HFF-Myc (cell line): ENCODE results near the gene FOXF1.

ENCODE experiments used
- DNase-seq: peaks from one replicate; pipeline ENCODE4 v3.0.0-alpha.2; 2011; ENCODE audit warnings: low read depth; ENCODE audit errors: extremely low read depth
- H3K4me3 ChIP-seq: replicated peaks from 2 replicates; pipeline ENCODE4 v1.5.1; 2011; ENCODE audit warnings: low read depth, mild to moderate bottlenecking, control low read depth, low read length
- TF ChIP-seq, protein P1 (sequence below): IDR thresholded peaks from 2 replicates; pipeline ENCODE4 v1.5.1; 2012; ENCODE audit warnings: mild to moderate bottlenecking, low read depth, low read length, control low read depth; ENCODE audit errors: missing control alignments

Gene FOXF1

GRCh38 chr16:86529160-86529559, 18.8 kb downstream of the FOXF1 start:
- DNase-seq, result no peak
- TF ChIP-seq, protein P1, sequence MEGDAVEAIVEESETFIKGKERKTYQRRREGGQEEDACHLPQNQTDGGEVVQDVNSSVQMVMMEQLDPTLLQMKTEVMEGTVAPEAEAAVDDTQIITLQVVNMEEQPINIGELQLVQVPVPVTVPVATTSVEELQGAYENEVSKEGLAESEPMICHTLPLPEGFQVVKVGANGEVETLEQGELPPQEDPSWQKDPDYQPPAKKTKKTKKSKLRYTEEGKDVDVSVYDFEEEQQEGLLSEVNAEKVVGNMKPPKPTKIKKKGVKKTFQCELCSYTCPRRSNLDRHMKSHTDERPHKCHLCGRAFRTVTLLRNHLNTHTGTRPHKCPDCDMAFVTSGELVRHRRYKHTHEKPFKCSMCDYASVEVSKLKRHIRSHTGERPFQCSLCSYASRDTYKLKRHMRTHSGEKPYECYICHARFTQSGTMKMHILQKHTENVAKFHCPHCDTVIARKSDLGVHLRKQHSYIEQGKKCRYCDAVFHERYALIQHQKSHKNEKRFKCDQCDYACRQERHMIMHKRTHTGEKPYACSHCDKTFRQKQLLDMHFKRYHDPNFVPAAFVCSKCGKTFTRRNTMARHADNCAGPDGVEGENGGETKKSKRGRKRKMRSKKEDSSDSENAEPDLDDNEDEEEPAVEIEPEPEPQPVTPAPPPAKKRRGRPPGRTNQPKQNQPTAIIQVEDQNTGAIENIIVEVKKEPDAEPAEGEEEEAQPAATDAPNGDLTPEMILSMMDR, result no peak
- H3K4me3 ChIP-seq, result no peak overlapping the region

- TF ChIP-seq, protein P1, result no peak
- H3K4me3 ChIP-seq, result no peak overlapping the region
- DNase-seq, result no peak
Observed at GRCh38 chr16:86530251-86531190, 20.2 kb downstream of the FOXF1 start.

- DNase-seq, result no peak
- TF ChIP-seq, protein P1, result no peak
- H3K4me3 ChIP-seq, result no peak overlapping the region
Observed at GRCh38 chr16:86531191-86531545, 20.8 kb downstream of the FOXF1 start.

GRCh38 chr16:86531641-86532525, 21.6 kb downstream of the FOXF1 start:
- no peak for DNase-seq
- TF ChIP-seq, protein P1, result no peak
- no peak overlapping the region for H3K4me3 ChIP-seq

DNA sequence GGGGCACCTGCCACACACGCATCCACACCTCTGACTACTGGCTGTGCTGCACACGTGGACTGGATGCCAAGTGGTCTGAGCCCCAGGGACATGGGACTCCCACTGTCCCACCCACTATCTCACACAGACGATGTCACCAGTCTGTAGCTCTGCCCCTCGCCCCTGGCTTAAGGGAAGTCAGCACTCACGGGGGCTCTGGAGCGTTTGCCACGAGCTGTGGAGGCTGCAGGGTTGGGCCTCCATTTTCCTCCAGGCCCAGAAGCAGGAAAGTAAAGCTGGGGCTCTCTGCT, 22.1 kb downstream of the FOXF1 start:
- TF ChIP-seq, protein P1, result no peak

GRCh38 chr16:86533076-86533475, 22.7 kb downstream of the FOXF1 start:
- no peak for DNase-seq
- TF ChIP-seq, protein P1, result no peak
- no peak overlapping the region for H3K4me3 ChIP-seq

More for the DNA sequence above, 22.1 kb downstream of the FOXF1 start:
- H3K4me3 ChIP-seq, result no peak overlapping the region
- DNase-seq, result no peak
